Measurements from ENCODE around the gene ARHGEF3. TPM values are rescaled to one million over a fixed set of nuclear protein-coding genes. Genes with fewer than 3 reads are reported as not detected.

The ARHGEF3 gene
- total and polyA plus RNA-seq, 10 donors: 8.0 to 35.1 (median 31.7) TPM

DNA sequence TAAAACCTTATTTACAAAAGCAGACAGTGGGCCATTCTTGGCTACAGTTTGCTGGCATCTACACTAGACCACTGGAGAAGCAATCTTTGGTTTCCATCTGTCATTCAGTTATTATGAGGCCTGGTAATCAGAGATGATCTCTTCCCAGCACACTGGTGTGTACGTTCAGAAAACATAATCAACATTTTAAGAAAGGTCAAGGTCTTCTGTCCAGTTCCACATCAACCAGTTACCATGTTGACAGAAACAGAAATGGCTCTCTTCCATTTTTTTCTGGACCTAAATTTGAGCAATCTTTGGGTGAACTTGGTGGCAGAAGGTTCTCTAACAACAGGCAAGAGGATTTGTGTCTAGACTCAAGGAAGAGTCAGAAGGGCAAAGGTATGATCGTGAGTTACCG, 29.8 kb upstream of the ARHGEF3 start:
- H3K36me3 ChIP-seq: no peaks in the 10 kb centered on the region
- no peak for DNase-seq
- no peak overlapping the region for H3K27ac ChIP-seq
- intact Hi-C loops (cut with DNase I; ENCODE audit: low total_unique reads): no loop called here
- H3K27me3 ChIP-seq (replicated peaks in 1 of 7): no peaks in the 10 kb centered on the region
- no peak for TF ChIP-seq POLR2A (IDR thresholded peaks at IDR 0.05)
- TF ChIP-seq, protein P1, sequence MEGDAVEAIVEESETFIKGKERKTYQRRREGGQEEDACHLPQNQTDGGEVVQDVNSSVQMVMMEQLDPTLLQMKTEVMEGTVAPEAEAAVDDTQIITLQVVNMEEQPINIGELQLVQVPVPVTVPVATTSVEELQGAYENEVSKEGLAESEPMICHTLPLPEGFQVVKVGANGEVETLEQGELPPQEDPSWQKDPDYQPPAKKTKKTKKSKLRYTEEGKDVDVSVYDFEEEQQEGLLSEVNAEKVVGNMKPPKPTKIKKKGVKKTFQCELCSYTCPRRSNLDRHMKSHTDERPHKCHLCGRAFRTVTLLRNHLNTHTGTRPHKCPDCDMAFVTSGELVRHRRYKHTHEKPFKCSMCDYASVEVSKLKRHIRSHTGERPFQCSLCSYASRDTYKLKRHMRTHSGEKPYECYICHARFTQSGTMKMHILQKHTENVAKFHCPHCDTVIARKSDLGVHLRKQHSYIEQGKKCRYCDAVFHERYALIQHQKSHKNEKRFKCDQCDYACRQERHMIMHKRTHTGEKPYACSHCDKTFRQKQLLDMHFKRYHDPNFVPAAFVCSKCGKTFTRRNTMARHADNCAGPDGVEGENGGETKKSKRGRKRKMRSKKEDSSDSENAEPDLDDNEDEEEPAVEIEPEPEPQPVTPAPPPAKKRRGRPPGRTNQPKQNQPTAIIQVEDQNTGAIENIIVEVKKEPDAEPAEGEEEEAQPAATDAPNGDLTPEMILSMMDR (IDR thresholded peaks at IDR 0.05 in 8 of 11, conservative IDR thresholded peaks at IDR 0.05 in 3 of 11): no peak
- TF ChIP-seq POLR2AphosphoS5 (IDR thresholded peaks at IDR 0.05): no peak
- H3K4me1 ChIP-seq: peaks cover 0 to 12% (median 1%) of the 10 kb centered on the region in 6 donors
- H3K9me3 ChIP-seq: no peaks in the 10 kb centered on the region
- 81 to 93% (median 84%) methylated on average over 3 of the region's 3 CpGs for WGBS, 5 donors
- no peak overlapping the region for H3K4me3 ChIP-seq

DNA sequence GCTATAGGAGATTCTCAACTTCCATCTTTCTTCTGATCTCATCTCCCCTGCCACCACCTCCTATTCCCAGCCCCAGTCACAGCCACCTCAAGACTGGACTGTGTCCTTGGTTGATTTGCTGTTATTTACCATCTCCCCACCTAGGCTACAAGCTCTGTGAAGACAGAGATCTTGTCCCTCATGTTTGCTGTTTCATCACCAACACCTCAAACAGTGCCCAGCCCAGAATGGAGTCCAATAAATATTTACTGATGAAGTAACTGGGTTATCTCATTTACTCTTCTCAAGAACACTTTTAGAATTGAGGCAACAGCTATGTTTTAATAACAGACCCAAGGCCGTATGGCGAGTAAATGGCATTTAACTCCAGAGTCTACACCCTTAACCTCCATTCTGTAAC, 29.1 kb upstream of the ARHGEF3 start:
- no peak overlapping the region for H3K4me3 ChIP-seq
- H3K27me3 ChIP-seq (replicated peaks in 1 of 7): no peaks in the 10 kb centered on the region
- no peak for DNase-seq
- intact Hi-C loops (cut with DNase I; ENCODE audit: low total_unique reads): no loop called here
- no peak overlapping the region for H3K27ac ChIP-seq
- TF ChIP-seq, protein P1 (IDR thresholded peaks at IDR 0.05 in 8 of 11, conservative IDR thresholded peaks at IDR 0.05 in 3 of 11): no peak
- no peak for TF ChIP-seq POLR2A (IDR thresholded peaks at IDR 0.05)
- H3K9me3 ChIP-seq: no peaks in the 10 kb centered on the region
- H3K4me1 ChIP-seq: peaks cover 0 to 15% (median 1%) of the 10 kb centered on the region in 6 donors
- no peaks in the 10 kb centered on the region for H3K36me3 ChIP-seq
- 94 to 100% (median 96%) methylated on average over 2 of the region's 2 CpGs for WGBS, 5 donors

DNA sequence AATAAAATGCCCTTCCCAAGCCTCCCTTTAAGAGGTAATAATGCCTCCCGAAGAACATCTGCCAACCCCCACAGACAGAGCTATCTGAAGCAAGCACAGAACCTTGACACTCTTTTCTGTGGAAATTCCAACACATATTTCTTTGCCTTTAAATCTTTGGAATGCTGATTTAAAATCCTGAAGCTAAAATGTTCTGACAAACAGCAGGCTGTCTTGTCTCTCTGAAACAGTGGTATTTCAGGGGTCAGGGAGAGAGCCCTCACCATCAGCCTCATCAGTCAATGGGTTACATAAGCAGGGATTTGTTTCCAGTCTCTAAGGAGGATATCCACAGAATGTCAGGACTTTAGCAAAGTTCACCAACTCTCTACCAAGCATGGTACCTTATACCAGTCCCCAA, 27.8 kb upstream of the ARHGEF3 start:
- no peaks in the 10 kb centered on the region for H3K36me3 ChIP-seq
- H3K9me3 ChIP-seq: no peaks in the 10 kb centered on the region
- no peak for TF ChIP-seq POLR2AphosphoS5 (IDR thresholded peaks at IDR 0.05)
- TF ChIP-seq, protein P1 (IDR thresholded peaks at IDR 0.05 in 8 of 11, conservative IDR thresholded peaks at IDR 0.05 in 3 of 11): no peak
- TF ChIP-seq POLR2A (IDR thresholded peaks at IDR 0.05): no peak
- 37 to 89% (median 78%) methylated on average over 1 of the region's 1 CpG for WGBS, 5 donors
- intact Hi-C loops (cut with DNase I; ENCODE audit: low total_unique reads): no loop called here
- H3K4me1 ChIP-seq: peaks cover 0 to 16% (median 1%) of the 10 kb centered on the region in 6 donors
- peak overlapping the region in 1 of 8 donors; percentile 4 for H3K27ac ChIP-seq
- no peak for DNase-seq
- H3K27me3 ChIP-seq (replicated peaks in 1 of 7): no peaks in the 10 kb centered on the region
- no peak overlapping the region for H3K4me3 ChIP-seq

DNA sequence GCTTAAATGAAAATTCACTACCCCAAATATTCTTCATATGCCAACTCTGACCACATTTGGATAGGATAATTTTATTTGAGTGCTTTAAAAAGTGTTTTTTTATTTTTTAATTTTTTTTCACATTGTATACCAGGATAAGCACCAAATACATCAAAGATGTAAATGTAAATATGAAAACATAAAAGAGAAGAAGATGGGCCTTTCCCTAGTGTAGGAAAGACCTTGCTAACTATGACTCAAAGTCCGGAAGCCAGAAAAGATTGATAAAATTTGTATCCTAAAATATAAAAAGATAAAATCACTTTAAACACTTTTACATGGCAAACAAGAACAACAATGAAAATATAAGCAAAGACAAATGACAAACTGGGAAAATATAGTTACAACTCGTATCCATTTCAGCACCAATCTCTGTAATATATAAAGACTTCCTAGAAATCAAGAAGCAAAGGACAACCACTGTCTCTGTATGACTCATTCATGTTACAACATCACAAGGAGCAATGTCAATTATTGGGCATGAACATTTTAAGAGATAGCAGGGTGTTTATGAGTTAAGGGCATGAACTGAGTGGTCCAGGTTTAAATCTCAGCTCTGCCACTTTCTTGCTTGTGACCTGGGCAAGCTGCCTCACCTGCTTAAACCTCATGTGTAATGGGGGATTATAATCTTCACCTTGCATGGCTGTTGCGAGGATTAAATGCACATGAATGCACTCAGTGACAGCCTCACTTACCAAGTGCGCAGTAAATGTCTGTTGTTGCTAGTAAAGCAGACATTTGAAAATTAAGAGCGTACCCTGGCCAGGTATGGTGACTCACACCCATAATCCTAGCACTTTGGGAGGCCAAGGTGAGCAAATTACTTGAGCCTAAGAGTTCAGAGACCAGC, 25.3 kb upstream of the ARHGEF3 start:
- intact Hi-C loops (cut with DNase I; ENCODE audit: low total_unique reads): no loop called here
- whole genome bisulfite sequencing, 5 donors: 83 to 94% (median 88%) methylated on average over 5 of the region's 5 CpGs
- TF ChIP-seq, protein P1 (IDR thresholded peaks at IDR 0.05 in 8 of 11, conservative IDR thresholded peaks at IDR 0.05 in 3 of 11): no peak
- TF ChIP-seq POLR2AphosphoS5 (IDR thresholded peaks at IDR 0.05): no peak
- TF ChIP-seq POLR2A (IDR thresholded peaks at IDR 0.05): no peak
- Histone ChIP-seq H3K27ac (no peak overlapping the region), H3K27me3 (replicated peaks in 1 of 7) (no peaks in the 10 kb centered on the region), H3K9me3 (no peaks in the 10 kb centered on the region), H3K36me3 (no peaks in the 10 kb centered on the region), H3K4me1 (peaks cover 0 to 21% (median 2%) of the 10 kb centered on the region in 6 donors), H3K4me3 (no peak overlapping the region)
- DNase-seq: no peak
